D721Med (cell line): ENCODE measurements around the gene PRPF40B.

Source experiments
- DNase-seq: peaks from one replicate; pipeline ENCODE4 v3.0.0; 2011; ENCODE audit warnings: low spot score; ENCODE audit not compliant: insufficient read length
- FAIRE-seq: peaks from 2 replicates; lab custom pipeline; 2011; peaks lifted over from hg19 to GRCh38; lab: Jason Lieb, UNC
- CTCF ChIP-seq: IDR thresholded peaks from 2 replicates; pipeline ENCODE4 v1.5.1; 2012; ENCODE audit warnings: mild to moderate bottlenecking, control low read depth; ENCODE audit not compliant: insufficient read depth; ENCODE audit errors: missing control alignments

Gene PRPF40B

GRCh38 chr12:49636979-49637755 is 13.8 kb downstream of the PRPF40B start:
- FAIRE-seq (no peak), DNase-seq (peak; percentile 71)
- TF ChIP-seq CTCF: peak; percentile 70

DNA sequence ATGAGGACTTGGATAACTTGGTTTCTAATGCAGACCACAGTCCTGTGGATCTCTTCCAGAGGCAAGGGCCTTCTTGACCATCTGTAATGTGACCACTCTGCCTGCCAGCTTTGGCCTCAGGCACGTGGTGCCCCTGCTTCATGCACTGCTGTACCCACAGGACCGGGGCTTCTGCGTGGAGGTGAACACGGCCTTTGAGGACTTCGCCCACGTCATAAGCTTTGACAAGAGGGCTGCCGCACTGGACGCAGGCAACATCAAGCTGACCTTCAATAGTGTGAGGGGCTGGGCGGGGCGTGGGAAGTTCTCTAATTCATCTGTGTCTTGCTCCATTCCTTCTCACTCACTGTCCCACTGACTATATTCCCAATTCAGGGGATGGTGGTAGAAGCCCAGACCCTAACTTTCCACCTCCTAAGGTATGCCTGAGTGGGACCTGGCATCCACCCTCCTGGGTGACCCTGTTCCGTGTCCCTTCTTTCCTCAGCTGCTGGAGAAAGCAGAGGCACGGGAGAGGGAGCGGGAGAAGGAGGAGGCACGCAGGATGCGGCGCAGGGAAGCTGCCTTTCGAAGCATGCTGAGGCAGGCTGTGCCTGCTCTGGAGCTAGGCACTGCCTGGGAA is 18.5 kb downstream of the PRPF40B start:
- no peak for TF ChIP-seq CTCF
- DNase-seq (no peak), FAIRE-seq (no peak)

DNA sequence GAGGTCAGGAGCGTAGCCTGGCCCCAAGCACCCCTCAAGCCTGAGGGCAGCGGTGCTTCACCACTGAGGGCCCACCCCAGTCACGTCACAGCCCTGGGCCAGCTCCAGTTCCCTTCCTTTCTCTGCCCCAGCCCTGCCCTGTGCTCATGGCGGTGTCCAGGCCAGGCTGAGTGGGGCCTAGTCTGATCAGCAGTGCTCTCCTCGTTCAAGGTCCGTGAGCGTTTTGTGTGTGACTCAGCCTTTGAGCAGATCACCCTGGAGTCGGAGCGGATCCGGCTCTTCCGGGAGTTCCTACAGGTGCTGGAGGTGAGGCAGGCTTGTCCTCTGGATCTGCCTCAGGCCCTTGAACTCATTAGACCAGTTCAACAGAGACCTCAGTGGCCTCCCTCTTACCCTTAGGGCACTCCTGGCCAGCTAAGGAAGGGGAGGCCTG is 19.0 kb downstream of the PRPF40B start:
- DNase-seq (no peak), FAIRE-seq (no peak)
- TF ChIP-seq CTCF: no peak

DNA sequence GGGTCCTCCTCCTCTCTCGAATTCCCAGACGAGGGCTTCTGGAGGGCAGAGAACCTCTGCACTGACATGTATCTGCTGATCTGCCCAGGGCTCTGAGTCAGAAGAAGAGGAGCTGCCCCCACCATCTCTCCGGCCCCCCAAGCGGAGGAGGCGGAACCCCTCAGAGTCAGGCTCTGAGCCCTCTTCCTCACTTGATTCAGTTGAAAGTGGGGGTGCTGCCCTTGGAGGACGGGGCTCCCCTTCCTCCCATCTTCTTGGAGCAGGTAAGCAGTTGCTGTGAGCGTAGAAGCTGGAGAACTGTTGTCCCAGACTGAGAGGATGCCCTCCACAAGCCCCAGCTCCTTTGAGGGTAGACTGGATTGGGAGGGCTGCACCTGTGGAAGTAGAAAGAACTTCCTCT is 19.8 kb downstream of the PRPF40B start:
- no peak for FAIRE-seq
- TF ChIP-seq CTCF: no peak
- no peak for DNase-seq

GRCh38 chr12:49643961-49644619 is 20.7 kb downstream of the PRPF40B start:
- TF ChIP-seq CTCF: no peak
- DNase-seq (no peak), FAIRE-seq (no peak)

- DNase-seq (peak; percentile 95), FAIRE-seq (no peak)
- peak; percentile 95 for TF ChIP-seq CTCF
Measured at GRCh38 chr12:49644620-49644994, 21.2 kb downstream of the PRPF40B start.
